ENCODE data around the gene RFX3. TPM values are rescaled to one million over a fixed set of nuclear protein-coding genes. Genes with fewer than 3 reads are reported as not detected.
A peak's percentile ranks its signal among the peaks of the same experiment; 100 is the strongest.
"Not testable (repeated sequence)": the region's sequence is repeated elsewhere in the genome, so short reads cannot be mapped to it uniquely, and the experiment has no call there.

RFX3 gene
- total RNA-seq, 2 donors from 2014 or later: 4.6 to 6.5 TPM

- TF ChIP-seq POLR2A (IDR thresholded peaks at IDR 0.05) (no peak), CTCF (IDR thresholded peaks at IDR 0.05) (peak in 6 of 7 experiments; percentile 15 to 57 (median 38))
- DNase-seq (peak in 3 of 4 donors; percentile 10 to 33 (median 19)), ATAC-seq (no peak)
- no peaks in the 10 kb centered on the region for H3K27me3 ChIP-seq
- H3K36me3 ChIP-seq (replicated peaks in 1 of 2; ENCODE audit: insufficient read depth in 1 of 2, low read depth in 2 of 2): no peaks in the 10 kb centered on the region
- no peak overlapping the region for H3K27ac ChIP-seq
- intact Hi-C loops (cut with DNase I): no loop called here
- H3K4me3 ChIP-seq: no peak overlapping the region
- WGBS, 2 donors: 56 to 64% methylated on average over 2 of the region's 2 CpGs
- no peaks in the 10 kb centered on the region for H3K4me1 ChIP-seq
- H3K9me3 ChIP-seq: no peaks in the 10 kb centered on the region
Measured at GRCh38 chr9:3331801-3332200, 194.0 kb downstream of the RFX3 start.

DNA sequence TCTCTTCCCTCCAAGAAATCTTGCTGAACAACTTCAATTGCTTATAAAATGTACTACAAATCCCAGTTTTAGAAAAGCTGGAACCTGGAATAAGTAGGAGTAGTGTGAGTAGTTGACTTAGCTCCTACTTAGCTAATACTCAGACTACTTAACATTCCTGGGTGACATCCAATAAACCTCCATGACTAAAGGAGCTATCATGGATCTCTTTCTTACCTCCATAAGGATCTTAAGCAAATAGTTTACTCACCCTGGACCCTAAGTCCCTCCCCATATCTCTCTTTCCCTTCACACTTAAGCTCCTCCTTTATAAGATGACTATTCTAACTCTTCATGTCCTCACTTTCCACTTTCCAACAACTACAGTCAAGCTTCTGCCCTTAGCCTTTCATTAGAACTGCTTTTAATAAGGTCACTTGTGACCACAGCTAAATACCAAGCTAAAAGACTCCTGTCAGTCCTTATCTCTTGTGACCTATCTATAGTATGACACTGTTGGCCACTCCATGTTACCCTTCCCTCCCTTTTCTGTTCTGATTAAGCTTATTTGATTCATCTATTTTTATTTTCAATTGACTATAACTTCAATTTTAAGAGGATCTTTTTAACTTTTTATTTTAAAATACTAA lies 194.9 kb downstream of the RFX3 start:
- DNase-seq (no peak), ATAC-seq (no peak)
- TF ChIP-seq CTCF (IDR thresholded peaks at IDR 0.05): no peak
- TF ChIP-seq POLR2A (IDR thresholded peaks at IDR 0.05): no peak
- Histone ChIP-seq H3K4me1 (no peaks in the 10 kb centered on the region), H3K27me3 (no peaks in the 10 kb centered on the region), H3K4me3 (no peak overlapping the region), H3K27ac (no peak overlapping the region), H3K36me3 (replicated peaks in 1 of 2; ENCODE audit: insufficient read depth in 1 of 2, low read depth in 2 of 2) (no peaks in the 10 kb centered on the region), H3K9me3 (no peaks in the 10 kb centered on the region)
- intact Hi-C loops (cut with DNase I): no loop called here

DNA sequence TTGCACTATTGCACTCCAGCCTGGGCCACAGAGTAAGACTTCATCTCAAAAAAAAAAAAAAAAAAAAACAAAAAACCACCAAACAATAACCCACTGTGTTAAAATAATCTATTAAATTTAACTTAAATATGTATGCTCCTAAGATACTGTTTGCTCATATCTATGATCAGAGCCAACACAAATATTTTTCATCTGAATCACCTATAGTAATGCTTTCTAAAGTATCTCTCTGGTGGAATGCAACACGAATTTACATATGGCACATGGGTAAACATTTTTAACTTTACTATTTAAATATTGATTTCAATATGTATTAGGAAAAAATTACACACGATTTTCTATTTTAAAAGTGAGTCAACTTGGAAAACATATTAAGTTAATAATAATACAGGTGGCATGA lies 196.4 kb downstream of the RFX3 start:
- no peaks in the 10 kb centered on the region for H3K4me1 ChIP-seq
- WGBS, 2 donors: 41 to 50% methylated on average over 2 of the region's 2 CpGs
- no peaks in the 10 kb centered on the region for H3K9me3 ChIP-seq
- no peaks in the 10 kb centered on the region for H3K27me3 ChIP-seq
- intact Hi-C loops (cut with DNase I): no loop called here
- no peak overlapping the region for H3K4me3 ChIP-seq
- no peak for ATAC-seq
- H3K27ac ChIP-seq: no peak overlapping the region
- no peaks in the 10 kb centered on the region for H3K36me3 ChIP-seq (replicated peaks in 1 of 2; ENCODE audit: insufficient read depth in 1 of 2, low read depth in 2 of 2)
- no peak for DNase-seq
- TF ChIP-seq POLR2A (IDR thresholded peaks at IDR 0.05) (no peak), CTCF (IDR thresholded peaks at IDR 0.05) (no peak)

DNA sequence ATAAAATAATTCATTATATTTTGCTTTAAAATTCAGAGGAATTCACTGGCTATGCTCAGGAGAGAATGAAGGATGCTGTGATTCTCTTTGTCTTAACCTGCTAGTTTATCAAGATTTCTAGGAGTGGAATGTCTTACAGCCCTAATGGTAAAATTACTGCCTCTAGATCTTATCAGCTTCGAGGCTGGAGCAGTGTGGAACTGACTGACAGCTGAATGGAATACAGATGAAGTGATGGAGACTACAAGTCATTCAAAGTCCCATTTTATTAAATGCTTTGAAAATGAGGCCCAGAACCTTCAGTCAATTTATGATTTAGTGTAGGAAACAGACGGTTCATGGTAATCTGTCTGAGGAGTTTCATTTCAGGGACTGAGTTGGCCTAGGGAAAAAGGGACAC lies 202.1 kb downstream of the RFX3 start:
- intact Hi-C loops (cut with DNase I): no loop called here
- WGBS, 2 donors: 48 to 67% methylated on average over 2 of the region's 2 CpGs
- Histone ChIP-seq H3K27me3 (no peaks in the 10 kb centered on the region), H3K4me3 (no peak overlapping the region), H3K27ac (no peak overlapping the region), H3K4me1 (no peaks in the 10 kb centered on the region), H3K36me3 (replicated peaks in 1 of 2; ENCODE audit: insufficient read depth in 1 of 2, low read depth in 2 of 2) (no peaks in the 10 kb centered on the region), H3K9me3 (no peaks in the 10 kb centered on the region)
- TF ChIP-seq CTCF (IDR thresholded peaks at IDR 0.05) (no peak), POLR2A (IDR thresholded peaks at IDR 0.05) (no peak)
- ATAC-seq: no peak
- DNase-seq: no peak

DNA sequence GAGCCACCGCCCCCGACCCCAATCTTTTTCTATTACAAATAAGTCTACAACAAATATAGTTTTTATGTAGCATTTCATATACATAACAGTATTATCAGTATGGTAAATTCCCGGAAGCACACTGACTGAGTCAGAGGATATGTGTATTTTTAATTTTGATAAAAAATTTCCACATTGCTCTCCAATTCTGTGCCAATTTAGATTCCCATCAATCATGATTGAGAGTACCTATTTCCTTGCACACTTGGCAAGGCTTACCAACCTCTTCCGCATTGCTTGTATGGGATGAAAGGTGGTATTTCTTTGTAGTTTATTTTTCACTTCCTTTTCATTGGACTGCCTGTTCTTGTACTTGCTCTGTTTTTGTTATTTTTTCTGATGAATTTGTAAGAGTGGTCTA lies 204.6 kb downstream of the RFX3 start:
- Histone ChIP-seq H3K36me3 (replicated peaks in 1 of 2; ENCODE audit: insufficient read depth in 1 of 2, low read depth in 2 of 2) (no peaks in the 10 kb centered on the region), H3K4me3 (no peak overlapping the region), H3K9me3 (no peaks in the 10 kb centered on the region), H3K27ac (no peak overlapping the region), H3K27me3 (no peaks in the 10 kb centered on the region), H3K4me1 (no peaks in the 10 kb centered on the region)
- intact Hi-C loops (cut with DNase I): no loop called here
- DNase-seq (no peak), ATAC-seq (no peak)
- 90 to 92% methylated on average over 4 of the region's 4 CpGs for WGBS, 2 donors
- no peak for TF ChIP-seq CTCF (IDR thresholded peaks at IDR 0.05)
- TF ChIP-seq POLR2A (IDR thresholded peaks at IDR 0.05): no peak

DNA sequence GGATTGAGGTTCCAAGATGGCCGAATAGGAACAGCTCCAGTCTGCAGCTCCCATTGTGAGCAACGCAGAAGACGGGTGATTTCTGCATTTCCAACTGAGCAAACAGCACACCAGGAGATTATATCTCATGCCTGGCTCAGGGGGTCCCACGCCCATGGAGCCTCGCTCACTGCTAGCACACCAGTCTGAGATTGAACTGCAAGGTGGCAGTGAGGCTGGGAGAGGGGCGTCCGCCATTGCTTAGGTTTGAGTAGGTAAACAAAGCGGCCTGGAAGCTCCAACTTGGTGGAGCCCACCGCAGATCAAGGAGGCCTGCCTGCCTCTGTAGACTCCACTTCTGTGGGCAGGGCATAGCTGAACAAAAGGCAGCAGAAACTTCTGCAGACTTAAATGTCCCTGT lies 213.2 kb downstream of the RFX3 start:
- intact Hi-C loops (cut with DNase I): not testable (repeated sequence)
- 94 to 99% methylated on average over 5 to 9 of the region's 9 CpGs for WGBS, 2 donors

More for the DNA sequence above, 213.2 kb downstream of the RFX3 start:
- not testable (repeated sequence) for H3K9me3 ChIP-seq; H3K27ac ChIP-seq; DNase-seq; H3K4me3 ChIP-seq; H3K36me3 ChIP-seq (replicated peaks in 1 of 2; ENCODE audit: insufficient read depth in 1 of 2, low read depth in 2 of 2); H3K4me1 ChIP-seq; H3K27me3 ChIP-seq; ATAC-seq

Data from body of pancreas (tissue), 4 donors.